Stimulated activated CD8-positive, alpha-beta memory T cell treated with anti-CD3 and anti-CD28 coated beads, Interleukin-7, amount 100 ng/mL, for 48 hours (primary cell): ENCODE measurements around the gene PRRC2C.
"Not testable (repeated sequence)": the region's sequence is repeated elsewhere in the genome, so short reads cannot be mapped to it uniquely, and the experiment has no call there.

Experiments
- DNase-seq, 2 donors: peaks; one replicate each; pipeline ENCODE4 v3.0.0-alpha.2; 2020; ENCODE audit warnings: low read depth in 1 of 2; ENCODE audit errors: extremely low read depth in 1 of 2

The PRRC2C gene

GRCh38 chr1:171582589-171582988, 97.3 kb downstream of the PRRC2C start:
- DNase-seq = no peak

- DNase-seq = no peak
Measured at GRCh38 chr1:171583591-171584201, 98.4 kb downstream of the PRRC2C start.

- DNase-seq = no peak
Measured at GRCh38 chr1:171585715-171586114, 100.4 kb downstream of the PRRC2C start.

GRCh38 chr1:171588230-171588629, 102.9 kb downstream of the PRRC2C start:
- no peak for DNase-seq

- no peak for DNase-seq
Measured at GRCh38 chr1:171590022-171590421, 104.7 kb downstream of the PRRC2C start.

- DNase-seq = no peak
Measured at GRCh38 chr1:171595324-171595723, 110.0 kb downstream of the PRRC2C start.

GRCh38 chr1:171596119-171596518, 110.8 kb downstream of the PRRC2C start:
- DNase-seq = no peak

- DNase-seq = no peak
Measured at GRCh38 chr1:171596705-171597104, 111.4 kb downstream of the PRRC2C start.

- DNase-seq = no peak
Measured at GRCh38 chr1:171597203-171597602, 111.9 kb downstream of the PRRC2C start.

- not testable (repeated sequence) for DNase-seq
Measured at GRCh38 chr1:171600310-171600709, 115.0 kb downstream of the PRRC2C start.

- DNase-seq = no peak
Measured at GRCh38 chr1:171600862-171601261, 115.5 kb downstream of the PRRC2C start.

GRCh38 chr1:171603042-171603441, 117.7 kb downstream of the PRRC2C start:
- DNase-seq = not testable (repeated sequence)

- no peak for DNase-seq
Measured at GRCh38 chr1:171606402-171606941, 121.1 kb downstream of the PRRC2C start.

GRCh38 chr1:171610385-171610784, 125.1 kb downstream of the PRRC2C start:
- no peak for DNase-seq

GRCh38 chr1:171611306-171611705, 126.0 kb downstream of the PRRC2C start:
- DNase-seq = no peak

GRCh38 chr1:171613282-171613681, 128.0 kb downstream of the PRRC2C start:
- DNase-seq = no peak

- not testable (repeated sequence) for DNase-seq
Measured at GRCh38 chr1:171615122-171615906, 130.0 kb downstream of the PRRC2C start.

GRCh38 chr1:171616586-171616985, 131.3 kb downstream of the PRRC2C start:
- no peak for DNase-seq

- no peak for DNase-seq
Measured at GRCh38 chr1:171622152-171622462, 136.8 kb downstream of the PRRC2C start, which contains the start of gene MYOCOS. Gene MYOCOS (plus strand): TSS chr1:171622243. CDS start chr1:171623884, 1,641 bp downstream.

- no peak for DNase-seq
Measured at GRCh38 chr1:171623651-171624331, 138.5 kb downstream of the PRRC2C start.

- no peak for DNase-seq
Measured at GRCh38 chr1:171625225-171625624, 139.9 kb downstream of the PRRC2C start.

GRCh38 chr1:171627020-171627419, 141.7 kb downstream of the PRRC2C start:
- DNase-seq = no peak
